ENCODE data around the gene MALT1. TPM values are rescaled to one million over a fixed set of nuclear protein-coding genes. Genes with fewer than 3 reads are reported as not detected.

MALT1 gene
- total and polyA plus RNA-seq, 2 experiments from 2014 or later = 5.2 to 18.8 TPM

DNA sequence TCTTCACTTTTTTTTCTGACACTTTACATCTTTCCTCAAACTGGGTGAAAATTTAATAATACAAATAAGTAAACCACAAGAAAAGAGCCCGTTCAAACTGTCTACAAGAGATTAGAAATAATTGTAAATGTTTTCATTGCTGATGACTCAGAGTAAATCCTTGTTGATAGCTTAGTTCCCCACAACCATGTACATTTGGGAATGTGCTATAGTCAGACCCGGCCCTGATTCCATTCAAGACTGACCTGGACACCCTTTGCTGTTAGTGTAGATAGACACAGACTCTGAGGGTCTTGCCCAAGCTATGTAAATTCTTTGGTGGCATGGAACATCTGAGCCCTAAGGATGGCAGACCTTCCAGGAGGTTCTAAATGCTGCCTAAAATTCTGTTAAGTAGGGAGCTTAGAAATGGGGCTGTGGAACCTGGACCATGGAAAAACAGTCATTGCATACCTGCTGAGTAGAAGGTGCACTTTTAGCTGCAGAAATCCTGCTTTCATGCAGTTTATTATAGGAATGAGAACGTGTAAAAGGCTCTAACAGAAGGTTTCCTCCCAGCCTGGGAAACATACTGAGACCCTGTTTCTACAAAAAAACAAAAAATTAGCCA, 3.7 kb downstream of the MALT1 start:
- Histone ChIP-seq H3K79me2 (replicated peaks; ENCODE audit: insufficient read depth) (peaks cover 48% of the 10 kb centered on the region), H3K27me3 (ENCODE audit: insufficient read depth) (no peaks in the 10 kb centered on the region), H3K4me2 (no peak overlapping the region), H2AFZ (no peak overlapping the region), H3K36me3 (ENCODE audit: insufficient read depth) (no peaks in the 10 kb centered on the region), H3K9me2 (ENCODE audit: insufficient read depth) (no peaks in the 10 kb centered on the region), H3K4me3 (no peak overlapping the region), H3K4me1 (ENCODE audit: insufficient read depth) (peaks cover 20% of the 10 kb centered on the region), H3F3A (replicated peaks; ENCODE audit: low read depth) (peaks cover 14% of the 10 kb centered on the region), H3K27ac (ENCODE audit: low read depth) (no peak overlapping the region), H4K20me1 (replicated peaks; ENCODE audit: insufficient read depth) (no peaks in the 10 kb centered on the region; the same call in 1 of the 2 replicates)
- Mint-ChIP-seq H3K27ac (no peak overlapping the region), H3K4me3 (no peak overlapping the region), H3K4me1 (peaks cover 21% of the 10 kb centered on the region), H3K27me3 (ENCODE audit: insufficient read depth, low read depth, poor library complexity) (peaks cover 11% of the 10 kb centered on the region), H3K9me3 (no peaks in the 10 kb centered on the region), H3K36me3 (ENCODE audit: low read depth) (no peaks in the 10 kb centered on the region; the same call in 2 of the 3 replicates)
- DNase-seq (ENCODE audit: low spot score) (no peak), ATAC-seq (no peak)
- no peak for TF ChIP-seq JUNB (IDR thresholded peaks at IDR 0.05; ENCODE audit: unreplicated experiment)
- TF ChIP-seq, protein P1, sequence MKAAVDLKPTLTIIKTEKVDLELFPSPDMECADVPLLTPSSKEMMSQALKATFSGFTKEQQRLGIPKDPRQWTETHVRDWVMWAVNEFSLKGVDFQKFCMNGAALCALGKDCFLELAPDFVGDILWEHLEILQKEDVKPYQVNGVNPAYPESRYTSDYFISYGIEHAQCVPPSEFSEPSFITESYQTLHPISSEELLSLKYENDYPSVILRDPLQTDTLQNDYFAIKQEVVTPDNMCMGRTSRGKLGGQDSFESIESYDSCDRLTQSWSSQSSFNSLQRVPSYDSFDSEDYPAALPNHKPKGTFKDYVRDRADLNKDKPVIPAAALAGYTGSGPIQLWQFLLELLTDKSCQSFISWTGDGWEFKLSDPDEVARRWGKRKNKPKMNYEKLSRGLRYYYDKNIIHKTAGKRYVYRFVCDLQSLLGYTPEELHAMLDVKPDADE (IDR thresholded peaks at IDR 0.05) = no peak
- TF ChIP-seq EZH2 (IDR thresholded peaks at IDR 0.05; ENCODE audit: low read depth, unreplicated experiment) = no peak
- TF ChIP-seq EZH2phosphoT487 (IDR thresholded peaks at IDR 0.05; ENCODE audit: unreplicated experiment) = no peak
- TF ChIP-seq, protein P2, sequence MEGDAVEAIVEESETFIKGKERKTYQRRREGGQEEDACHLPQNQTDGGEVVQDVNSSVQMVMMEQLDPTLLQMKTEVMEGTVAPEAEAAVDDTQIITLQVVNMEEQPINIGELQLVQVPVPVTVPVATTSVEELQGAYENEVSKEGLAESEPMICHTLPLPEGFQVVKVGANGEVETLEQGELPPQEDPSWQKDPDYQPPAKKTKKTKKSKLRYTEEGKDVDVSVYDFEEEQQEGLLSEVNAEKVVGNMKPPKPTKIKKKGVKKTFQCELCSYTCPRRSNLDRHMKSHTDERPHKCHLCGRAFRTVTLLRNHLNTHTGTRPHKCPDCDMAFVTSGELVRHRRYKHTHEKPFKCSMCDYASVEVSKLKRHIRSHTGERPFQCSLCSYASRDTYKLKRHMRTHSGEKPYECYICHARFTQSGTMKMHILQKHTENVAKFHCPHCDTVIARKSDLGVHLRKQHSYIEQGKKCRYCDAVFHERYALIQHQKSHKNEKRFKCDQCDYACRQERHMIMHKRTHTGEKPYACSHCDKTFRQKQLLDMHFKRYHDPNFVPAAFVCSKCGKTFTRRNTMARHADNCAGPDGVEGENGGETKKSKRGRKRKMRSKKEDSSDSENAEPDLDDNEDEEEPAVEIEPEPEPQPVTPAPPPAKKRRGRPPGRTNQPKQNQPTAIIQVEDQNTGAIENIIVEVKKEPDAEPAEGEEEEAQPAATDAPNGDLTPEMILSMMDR (conservative IDR thresholded peaks at IDR 0.05; ENCODE audit: low read depth in 2 of 2) = no peak
- TF ChIP-seq, protein P3, sequence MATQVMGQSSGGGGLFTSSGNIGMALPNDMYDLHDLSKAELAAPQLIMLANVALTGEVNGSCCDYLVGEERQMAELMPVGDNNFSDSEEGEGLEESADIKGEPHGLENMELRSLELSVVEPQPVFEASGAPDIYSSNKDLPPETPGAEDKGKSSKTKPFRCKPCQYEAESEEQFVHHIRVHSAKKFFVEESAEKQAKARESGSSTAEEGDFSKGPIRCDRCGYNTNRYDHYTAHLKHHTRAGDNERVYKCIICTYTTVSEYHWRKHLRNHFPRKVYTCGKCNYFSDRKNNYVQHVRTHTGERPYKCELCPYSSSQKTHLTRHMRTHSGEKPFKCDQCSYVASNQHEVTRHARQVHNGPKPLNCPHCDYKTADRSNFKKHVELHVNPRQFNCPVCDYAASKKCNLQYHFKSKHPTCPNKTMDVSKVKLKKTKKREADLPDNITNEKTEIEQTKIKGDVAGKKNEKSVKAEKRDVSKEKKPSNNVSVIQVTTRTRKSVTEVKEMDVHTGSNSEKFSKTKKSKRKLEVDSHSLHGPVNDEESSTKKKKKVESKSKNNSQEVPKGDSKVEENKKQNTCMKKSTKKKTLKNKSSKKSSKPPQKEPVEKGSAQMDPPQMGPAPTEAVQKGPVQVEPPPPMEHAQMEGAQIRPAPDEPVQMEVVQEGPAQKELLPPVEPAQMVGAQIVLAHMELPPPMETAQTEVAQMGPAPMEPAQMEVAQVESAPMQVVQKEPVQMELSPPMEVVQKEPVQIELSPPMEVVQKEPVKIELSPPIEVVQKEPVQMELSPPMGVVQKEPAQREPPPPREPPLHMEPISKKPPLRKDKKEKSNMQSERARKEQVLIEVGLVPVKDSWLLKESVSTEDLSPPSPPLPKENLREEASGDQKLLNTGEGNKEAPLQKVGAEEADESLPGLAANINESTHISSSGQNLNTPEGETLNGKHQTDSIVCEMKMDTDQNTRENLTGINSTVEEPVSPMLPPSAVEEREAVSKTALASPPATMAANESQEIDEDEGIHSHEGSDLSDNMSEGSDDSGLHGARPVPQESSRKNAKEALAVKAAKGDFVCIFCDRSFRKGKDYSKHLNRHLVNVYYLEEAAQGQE (IDR thresholded peaks at IDR 0.05; ENCODE audit: unreplicated experiment) = no peak
- TF ChIP-seq STAT1 (IDR thresholded peaks at IDR 0.05; ENCODE audit: unreplicated experiment) = no peak
- TF ChIP-seq CREB1 (CRISPR knock-in tag; IDR thresholded peaks at IDR 0.05; ENCODE audit: low read depth) = no peak
- no peak for TF ChIP-seq NANOG (IDR thresholded peaks at IDR 0.05; ENCODE audit: borderline replicate concordance)
- TF ChIP-seq, protein P4, sequence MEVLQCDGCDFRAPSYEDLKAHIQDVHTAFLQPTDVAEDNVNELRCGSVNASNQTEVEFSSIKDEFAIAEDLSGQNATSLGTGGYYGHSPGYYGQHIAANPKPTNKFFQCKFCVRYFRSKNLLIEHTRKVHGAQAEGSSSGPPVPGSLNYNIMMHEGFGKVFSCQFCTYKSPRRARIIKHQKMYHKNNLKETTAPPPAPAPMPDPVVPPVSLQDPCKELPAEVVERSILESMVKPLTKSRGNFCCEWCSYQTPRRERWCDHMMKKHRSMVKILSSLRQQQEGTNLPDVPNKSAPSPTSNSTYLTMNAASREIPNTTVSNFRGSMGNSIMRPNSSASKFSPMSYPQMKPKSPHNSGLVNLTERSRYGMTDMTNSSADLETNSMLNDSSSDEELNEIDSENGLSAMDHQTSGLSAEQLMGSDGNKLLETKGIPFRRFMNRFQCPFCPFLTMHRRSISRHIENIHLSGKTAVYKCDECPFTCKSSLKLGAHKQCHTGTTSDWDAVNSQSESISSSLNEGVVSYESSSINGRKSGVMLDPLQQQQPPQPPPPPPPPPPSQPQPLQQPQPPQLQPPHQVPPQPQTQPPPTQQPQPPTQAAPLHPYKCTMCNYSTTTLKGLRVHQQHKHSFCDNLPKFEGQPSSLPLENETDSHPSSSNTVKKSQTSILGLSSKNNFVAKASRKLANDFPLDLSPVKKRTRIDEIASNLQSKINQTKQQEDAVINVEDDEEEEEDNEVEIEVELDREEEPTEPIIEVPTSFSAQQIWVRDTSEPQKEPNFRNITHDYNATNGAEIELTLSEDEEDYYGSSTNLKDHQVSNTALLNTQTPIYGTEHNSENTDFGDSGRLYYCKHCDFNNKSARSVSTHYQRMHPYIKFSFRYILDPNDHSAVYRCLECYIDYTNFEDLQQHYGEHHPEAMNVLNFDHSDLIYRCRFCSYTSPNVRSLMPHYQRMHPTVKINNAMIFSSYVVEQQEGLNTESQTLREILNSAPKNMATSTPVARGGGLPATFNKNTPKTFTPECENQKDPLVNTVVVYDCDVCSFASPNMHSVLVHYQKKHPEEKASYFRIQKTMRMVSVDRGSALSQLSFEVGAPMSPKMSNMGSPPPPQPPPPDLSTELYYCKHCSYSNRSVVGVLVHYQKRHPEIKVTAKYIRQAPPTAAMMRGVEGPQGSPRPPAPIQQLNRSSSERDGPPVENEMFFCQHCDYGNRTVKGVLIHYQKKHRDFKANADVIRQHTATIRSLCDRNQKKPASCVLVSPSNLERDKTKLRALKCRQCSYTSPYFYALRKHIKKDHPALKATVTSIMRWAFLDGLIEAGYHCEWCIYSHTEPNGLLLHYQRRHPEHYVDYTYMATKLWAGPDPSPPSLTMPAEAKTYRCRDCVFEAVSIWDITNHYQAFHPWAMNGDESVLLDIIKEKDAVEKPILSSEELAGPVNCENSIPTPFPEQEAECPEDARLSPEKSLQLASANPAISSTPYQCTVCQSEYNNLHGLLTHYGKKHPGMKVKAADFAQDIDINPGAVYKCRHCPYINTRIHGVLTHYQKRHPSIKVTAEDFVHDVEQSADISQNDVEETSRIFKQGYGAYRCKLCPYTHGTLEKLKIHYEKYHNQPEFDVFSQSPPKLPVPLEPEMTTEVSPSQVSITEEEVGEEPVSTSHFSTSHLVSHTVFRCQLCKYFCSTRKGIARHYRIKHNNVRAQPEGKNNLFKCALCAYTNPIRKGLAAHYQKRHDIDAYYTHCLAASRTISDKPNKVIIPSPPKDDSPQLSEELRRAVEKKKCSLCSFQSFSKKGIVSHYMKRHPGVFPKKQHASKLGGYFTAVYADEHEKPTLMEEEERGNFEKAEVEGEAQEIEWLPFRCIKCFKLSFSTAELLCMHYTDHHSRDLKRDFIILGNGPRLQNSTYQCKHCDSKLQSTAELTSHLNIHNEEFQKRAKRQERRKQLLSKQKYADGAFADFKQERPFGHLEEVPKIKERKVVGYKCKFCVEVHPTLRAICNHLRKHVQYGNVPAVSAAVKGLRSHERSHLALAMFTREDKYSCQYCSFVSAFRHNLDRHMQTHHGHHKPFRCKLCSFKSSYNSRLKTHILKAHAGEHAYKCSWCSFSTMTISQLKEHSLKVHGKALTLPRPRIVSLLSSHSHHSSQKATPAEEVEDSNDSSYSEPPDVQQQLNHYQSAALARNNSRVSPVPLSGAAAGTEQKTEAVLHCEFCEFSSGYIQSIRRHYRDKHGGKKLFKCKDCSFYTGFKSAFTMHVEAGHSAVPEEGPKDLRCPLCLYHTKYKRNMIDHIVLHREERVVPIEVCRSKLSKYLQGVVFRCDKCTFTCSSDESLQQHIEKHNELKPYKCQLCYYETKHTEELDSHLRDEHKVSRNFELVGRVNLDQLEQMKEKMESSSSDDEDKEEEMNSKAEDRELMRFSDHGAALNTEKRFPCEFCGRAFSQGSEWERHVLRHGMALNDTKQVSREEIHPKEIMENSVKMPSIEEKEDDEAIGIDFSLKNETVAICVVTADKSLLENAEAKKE (CRISPR knock-in tag; IDR thresholded peaks at IDR 0.05) = no peak
- TF ChIP-seq ZNF114 (CRISPR knock-in tag; IDR thresholded peaks at IDR 0.05) = no peak
- TF ChIP-seq POLR2AphosphoS5 (IDR thresholded peaks at IDR 0.05; ENCODE audit: low read depth) = no peak
- no peak for TF ChIP-seq ZNF331 (CRISPR knock-in tag; IDR thresholded peaks at IDR 0.05; ENCODE audit: low read depth)
